ENCODE results near the gene HRC. TPM values are rescaled to one million over a fixed set of nuclear protein-coding genes. Genes with fewer than 3 reads are reported as not detected.

The HRC gene
- total RNA-seq = 1 to 10 TPM in 1 of 2 donors, under 1 TPM in 1; 0.18 to 5.7 TPM
- polyA plus RNA-seq = 1 to 10 TPM in 1 of 2 donors, under 1 TPM in 1; 0.14 to 2.0 TPM
- long read RNA-seq, donor 1, partial matches to known transcripts = 0 of 4 reads
- long read RNA-seq, donor 1, other reads (novel, unspliced or antisense) = 0 of 4 reads
- long read RNA-seq, donor 2, partial matches to known transcripts = 0 of 3 reads
- long read RNA-seq, donor 2, other reads (novel, unspliced or antisense) = 0 of 3 reads
- long read RNA-seq, donor 3, partial matches to known transcripts = 0 of 1 reads
- long read RNA-seq, donor 3, other reads (novel, unspliced or antisense) = 0 of 1 reads
- long read RNA-seq, donor 4, partial matches to known transcripts = 0 of 1 reads
- long read RNA-seq, donor 4, other reads (novel, unspliced or antisense) = 0 of 1 reads
- long read RNA-seq, donor 5, partial matches to known transcripts = 0 of 1 reads
- long read RNA-seq, donor 5, other reads (novel, unspliced or antisense) = 0 of 1 reads

- H3K9me3 ChIP-seq (ENCODE audit: control insufficient read depth in 4 of 4, insufficient read depth in 3 of 4, low read length in 3 of 4) = peaks cover 0 to 2% (median 0%) of the 10 kb centered on the region in 4 donors
- no peaks in the 10 kb centered on the region for H3K27me3 ChIP-seq (ENCODE audit: control insufficient read depth in 3 of 3, insufficient read depth in 3 of 3, low read length in 2 of 3)
- no peak within 1 kb of the TSS for H3K4me3 ChIP-seq
- no peak within 1 kb of the TSS for H3K9ac ChIP-seq (ENCODE audit: insufficient read depth in 1 of 2, low read length in 2 of 2)
- WGBS, 2 donors = 67 to 68% methylated on average over 19 of the region's 19 CpGs
- peaks cover 0 to 34% (median 12%) of the 10 kb centered on the region in 5 donors for H3K4me1 ChIP-seq (ENCODE audit: control insufficient read depth in 5 of 5, insufficient read depth in 5 of 5, low read length in 5 of 5)
- DNase-seq (peak; percentile 62 to 80 (median 74)), ATAC-seq (ENCODE audit: insufficient read depth, low FRiP score) (no peak)
- peak within 1 kb of the TSS in 1 of 2 donors; percentile 91 for H3K27ac ChIP-seq (ENCODE audit: low read depth in 1 of 2, low read length in 1 of 2)
- TF ChIP-seq CTCF (IDR thresholded peaks at IDR 0.05; ENCODE audit: control extremely low read depth, extremely low read depth) = no peak
- H3K36me3 ChIP-seq (ENCODE audit: control insufficient read depth in 4 of 4, insufficient read depth in 4 of 4, low read length in 4 of 4) = no peaks in the 10 kb centered on the region
These were observed at the start of gene HRC for GRCh38 chr19:49155005-49155819. Gene HRC (minus strand): TSS chr19:49155396. CDS start chr19:49155237, 159 bp downstream.

GRCh38 chr19:49201042-49201441 lies 45.8 kb upstream of the HRC start:
- no peak for TF ChIP-seq CTCF (IDR thresholded peaks at IDR 0.05; ENCODE audit: control extremely low read depth, extremely low read depth)
- H3K27me3 ChIP-seq (ENCODE audit: control insufficient read depth in 3 of 3, insufficient read depth in 3 of 3, low read length in 2 of 3) = no peaks in the 10 kb centered on the region
- H3K4me1 ChIP-seq (ENCODE audit: control insufficient read depth in 5 of 5, insufficient read depth in 5 of 5, low read length in 5 of 5) = no peaks in the 10 kb centered on the region
- ATAC-seq (ENCODE audit: insufficient read depth, low FRiP score) = no peak
- no peak overlapping the region for H3K4me3 ChIP-seq
- DNase-seq = no peak
- H3K9me3 ChIP-seq (ENCODE audit: control insufficient read depth in 4 of 4, insufficient read depth in 3 of 4, low read length in 3 of 4) = no peaks in the 10 kb centered on the region
- H3K36me3 ChIP-seq (ENCODE audit: control insufficient read depth in 4 of 4, insufficient read depth in 4 of 4, low read length in 4 of 4) = peaks cover 8 to 26% (median 19%) of the 10 kb centered on the region in 4 donors
- no peak overlapping the region for H3K9ac ChIP-seq (ENCODE audit: insufficient read depth in 1 of 2, low read length in 2 of 2)
- no peak overlapping the region for H3K27ac ChIP-seq (ENCODE audit: low read depth in 1 of 2, low read length in 1 of 2)
- 77 to 88% methylated on average over 7 of the region's 7 CpGs for WGBS, 2 donors

- H3K36me3 ChIP-seq (ENCODE audit: control insufficient read depth in 4 of 4, insufficient read depth in 4 of 4, low read length in 4 of 4) = peaks cover 8 to 26% (median 18%) of the 10 kb centered on the region in 4 donors
- no peak overlapping the region for H3K27ac ChIP-seq (ENCODE audit: low read depth in 1 of 2, low read length in 1 of 2)
- WGBS, 2 donors = 90 to 91% methylated on average over 24 to 29 of the region's 29 CpGs
- TF ChIP-seq CTCF (IDR thresholded peaks at IDR 0.05; ENCODE audit: control extremely low read depth, extremely low read depth) = no peak
- H3K9me3 ChIP-seq (ENCODE audit: control insufficient read depth in 4 of 4, insufficient read depth in 3 of 4, low read length in 3 of 4) = no peaks in the 10 kb centered on the region
- H3K9ac ChIP-seq (ENCODE audit: insufficient read depth in 1 of 2, low read length in 2 of 2) = no peak overlapping the region
- DNase-seq (no peak), ATAC-seq (ENCODE audit: insufficient read depth, low FRiP score) (no peak)
- H3K4me3 ChIP-seq = no peak overlapping the region
- H3K4me1 ChIP-seq (ENCODE audit: control insufficient read depth in 5 of 5, insufficient read depth in 5 of 5, low read length in 5 of 5) = no peaks in the 10 kb centered on the region
- no peaks in the 10 kb centered on the region for H3K27me3 ChIP-seq (ENCODE audit: control insufficient read depth in 3 of 3, insufficient read depth in 3 of 3, low read length in 2 of 3)
These were observed 45.2 kb upstream of the HRC start for GRCh38 chr19:49200238-49200862.
